B cell (primary cell): ENCODE measurements around the gene COX17. TPM values are rescaled to one million over a fixed set of nuclear protein-coding genes. Genes with fewer than 3 reads are reported as not detected.

ENCODE experiments used
- ATAC-seq: fragments of 200-7000 bp; cut with Tn5 transposase; one replicate; pipeline ENCODE4 v1.10.0; 2021; ENCODE audit warnings: low read depth, mild to moderate bottlenecking, moderate number of reproducible peaks, moderate library complexity
- CTCF ChIA-PET: fragments of 350-600 bp; sonication (Branson Sonifier 250); formaldehyde crosslinking; loops from one replicate; lab custom pipeline; 2021; ENCODE audit warnings: antibody characterized with exemption, inconsistent platforms; lab: Charles Lee
- POLR2A ChIA-PET: fragments of 350-600 bp; sonication (Branson Sonifier 250); formaldehyde crosslinking; loops from one replicate; lab custom pipeline; 2021; ENCODE audit warnings: antibody characterized with exemption; lab: Charles Lee
- DNase-seq: peaks from one replicate; pipeline ENCODE4 v3.0.0; 2013
- H2AFZ ChIP-seq: 2 replicates; pipeline ENCODE4 v1.6.1; 2012; ENCODE audit warnings: mild to moderate bottlenecking, low read depth, low read length; ENCODE audit not compliant: insufficient read depth, poor library complexity, severe bottlenecking
- H3K27ac ChIP-seq, 2 donors: 1 replicate in 1 of 2; 2 replicates in 1 of 2; pipeline ENCODE4 v1.5.1; 2012 to 2013; ENCODE audit warnings: low read length in 2 of 2, mild to moderate bottlenecking in 2 of 2, moderate library complexity in 1 of 2
- H3K27me3 ChIP-seq, 4 experiments: fragments of 200-600 bp in 1 of 4; sonication (generic) in 1 of 4; replicated peaks in 1 of 4; 1 replicate in 2 of 4; 2 replicates in 2 of 4; pipeline versions ENCODE4 v1.6.1 to v1.7.0; 2013 to 2016; ENCODE audit warnings: low read length in 3 of 4, mild to moderate bottlenecking in 2 of 4, mixed read lengths in 1 of 4, moderate library complexity in 1 of 4; ENCODE audit not compliant: insufficient read depth in 4 of 4, control insufficient read depth in 3 of 4; ENCODE audit errors: control extremely low read depth in 1 of 4
- H3K36me3 ChIP-seq, 2 experiments: replicated peaks in 1 of 2; 1 replicate in 1 of 2; 2 replicates in 1 of 2; pipeline versions ENCODE4 v1.6.1 to v1.7.1; 2013; ENCODE audit warnings: low read length in 1 of 2; ENCODE audit not compliant: insufficient read depth in 2 of 2, control insufficient read depth in 1 of 2; ENCODE audit errors: control extremely low read depth in 1 of 2, extremely low read depth in 1 of 2
- H3K4me1 ChIP-seq, 2 donors: fragments of 200-600 bp in 1 of 2; sonication (generic) in 1 of 2; 1 replicate in 1 of 2; 2 replicates in 1 of 2; pipeline versions ENCODE4 v1.5.1 to v1.6.1; 2013 to 2017; ENCODE audit warnings: low read length in 2 of 2; ENCODE audit not compliant: control insufficient read depth in 2 of 2, insufficient read depth in 2 of 2
- H3K4me2 ChIP-seq: replicated peaks from 2 replicates; pipeline ENCODE3; 2012; ENCODE audit warnings: mild to moderate bottlenecking, low read depth, low read length; ENCODE audit not compliant: poor library complexity, severe bottlenecking
- H3K4me3 ChIP-seq, 5 experiments: fragments of 200-600 bp in 1 of 5; sonication (generic) in 1 of 5; 1 replicate in 3 of 5; 2 replicates in 2 of 5; pipeline versions ENCODE4 v1.5.1 to v1.7.0; 2011 to 2016; ENCODE audit warnings: low read length in 4 of 5, mild to moderate bottlenecking in 4 of 5, low read depth in 2 of 5, control low read depth in 1 of 5, moderate library complexity in 1 of 5; ENCODE audit not compliant: insufficient read depth in 1 of 5; ENCODE audit errors: control extremely low read depth in 1 of 5, extremely low read depth in 1 of 5
- H3K79me2 ChIP-seq: fragments of 200-600 bp; sonication (generic); one replicate; pipeline ENCODE4 v1.6.0; 2016; ENCODE audit warnings: low read length; ENCODE audit not compliant: control insufficient read depth, insufficient read depth
- H3K9ac ChIP-seq: fragments of 200-600 bp; sonication (generic); 2 replicates; pipeline ENCODE4 v1.6.1; 2017; ENCODE audit warnings: mild to moderate bottlenecking, low read length, moderate library complexity
- H3K9me3 ChIP-seq, 3 donors: one replicate each; pipeline versions ENCODE4 v1.6.1 to v1.7.1; 2013; ENCODE audit warnings: low read length in 2 of 3; ENCODE audit not compliant: control insufficient read depth in 2 of 3, insufficient read depth in 1 of 3; ENCODE audit errors: control extremely low read depth in 1 of 3
- H4K20me1 ChIP-seq: 2 replicates; pipeline ENCODE4 v1.6.0; 2012; ENCODE audit warnings: mild to moderate bottlenecking, low read length; ENCODE audit not compliant: insufficient read depth, control insufficient read depth, poor library complexity, severe bottlenecking
- H3K27ac Mint-ChIP-seq: one replicate; pipeline ENCODE4 v1.8.0; 2021; ENCODE audit warnings: mixed read lengths
- H3K27me3 Mint-ChIP-seq: one replicate; pipeline ENCODE4 v1.8.0; 2021; ENCODE audit warnings: mixed read lengths
- H3K4me1 Mint-ChIP-seq: one replicate; pipeline ENCODE4 v1.8.0; 2021; ENCODE audit warnings: mixed read lengths
- H3K4me3 Mint-ChIP-seq: one replicate; pipeline ENCODE4 v1.8.0; 2021; ENCODE audit warnings: mixed read lengths
- H3K9me3 Mint-ChIP-seq: one replicate; pipeline ENCODE4 v1.8.0; 2022; ENCODE audit warnings: mixed read lengths; ENCODE audit not compliant: insufficient read depth
- EZH2 ChIP-seq: IDR thresholded peaks from 2 replicates; pipeline ENCODE4 v1.6.1; 2012; ENCODE audit warnings: borderline replicate concordance, low read depth, mild to moderate bottlenecking, moderate library complexity, low read length; ENCODE audit not compliant: insufficient read depth, poor library complexity, severe bottlenecking
- WGBS: methylation state at CpG from one replicate; pipeline ENCODE4 v1.1.5; 2013; ENCODE audit warnings: missing lambda C conversion rate; ENCODE audit not compliant: insufficient coverage; 5-methylcytosine and 5-hydroxymethylcytosine counted together
- intact Hi-C: fragments of 100-400 bp; cut with micrococcal nuclease; formaldehyde crosslinking; loops from one replicate; pipeline ENCODE4 v1.10.0; 2022
- polyA plus RNA-seq: library from polyadenylated mRNA; depleted of rRNA; stranded (reverse); fragments of >200 nt; gene quantifications from 2 replicates; pipeline ENCODE4 v1.2.3, GENCODE V29; 2012
- total RNA-seq, 2 donors: library from RNA; stranded (reverse); fragments of 120-200 nt in 1 of 2; gene quantifications; 1 replicate in 1 of 2; 2 replicates in 1 of 2; pipeline versions ENCODE4 v1.2.3 to v1.2.4, GENCODE V29; 2013 to 2022
- TF ChIP-seq, protein P1 (sequence below): fragments of 200-600 bp; IDR thresholded peaks from one replicate; pipeline ENCODE4 v1.8.0; 2022; ENCODE audit warnings: antibody characterized with exemption, mild to moderate bottlenecking

COX17 gene
- total and polyA plus RNA-seq, 2 donors (not counting 1 experiment from before 2014, with no cell fraction given) = 20.0 to 47.8 TPM

DNA sequence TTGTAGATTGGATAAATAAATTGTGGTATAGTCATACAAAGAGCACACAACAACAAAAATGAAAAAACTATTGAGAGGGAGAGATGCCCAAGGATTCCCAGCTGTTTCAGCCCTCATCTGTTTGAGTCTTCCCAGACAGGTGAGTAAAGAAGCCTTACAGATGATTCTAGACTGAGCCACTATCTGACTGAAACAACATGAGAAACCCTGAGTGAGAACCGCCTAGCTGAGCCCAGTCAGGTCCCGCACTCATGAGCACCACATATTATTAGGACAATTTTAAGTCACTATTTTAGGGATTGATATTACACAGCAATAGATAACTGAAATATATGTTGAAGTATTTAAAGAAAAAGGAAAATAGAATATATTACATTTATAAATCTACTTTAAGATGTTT is 35.8 kb downstream of the COX17 start:
- no peak overlapping the region for H3K27ac Mint-ChIP-seq
- POLR2A ChIA-PET = no interaction called here
- ATAC-seq (no peak), DNase-seq (no peak)
- H3K4me3 Mint-ChIP-seq = no peak overlapping the region
- H3K36me3 ChIP-seq = peaks cover 0 to 9% of the 10 kb centered on the region in 2 experiments
- no peaks in the 10 kb centered on the region for H4K20me1 ChIP-seq
- H2AFZ ChIP-seq = no peak overlapping the region
- no peak overlapping the region for H3K27ac ChIP-seq
- H3K9ac ChIP-seq = no peak overlapping the region
- no peak overlapping the region for H3K4me3 ChIP-seq
- no peaks in the 10 kb centered on the region for H3K9me3 ChIP-seq
- H3K4me1 ChIP-seq = peaks cover 16 to 20% of the 10 kb centered on the region in 2 donors
- CTCF ChIA-PET = no interaction called here
- H3K27me3 Mint-ChIP-seq = no peaks in the 10 kb centered on the region
- H3K4me1 Mint-ChIP-seq = peaks cover 24% of the 10 kb centered on the region
- TF ChIP-seq, protein P1, sequence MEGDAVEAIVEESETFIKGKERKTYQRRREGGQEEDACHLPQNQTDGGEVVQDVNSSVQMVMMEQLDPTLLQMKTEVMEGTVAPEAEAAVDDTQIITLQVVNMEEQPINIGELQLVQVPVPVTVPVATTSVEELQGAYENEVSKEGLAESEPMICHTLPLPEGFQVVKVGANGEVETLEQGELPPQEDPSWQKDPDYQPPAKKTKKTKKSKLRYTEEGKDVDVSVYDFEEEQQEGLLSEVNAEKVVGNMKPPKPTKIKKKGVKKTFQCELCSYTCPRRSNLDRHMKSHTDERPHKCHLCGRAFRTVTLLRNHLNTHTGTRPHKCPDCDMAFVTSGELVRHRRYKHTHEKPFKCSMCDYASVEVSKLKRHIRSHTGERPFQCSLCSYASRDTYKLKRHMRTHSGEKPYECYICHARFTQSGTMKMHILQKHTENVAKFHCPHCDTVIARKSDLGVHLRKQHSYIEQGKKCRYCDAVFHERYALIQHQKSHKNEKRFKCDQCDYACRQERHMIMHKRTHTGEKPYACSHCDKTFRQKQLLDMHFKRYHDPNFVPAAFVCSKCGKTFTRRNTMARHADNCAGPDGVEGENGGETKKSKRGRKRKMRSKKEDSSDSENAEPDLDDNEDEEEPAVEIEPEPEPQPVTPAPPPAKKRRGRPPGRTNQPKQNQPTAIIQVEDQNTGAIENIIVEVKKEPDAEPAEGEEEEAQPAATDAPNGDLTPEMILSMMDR = no peak
- TF ChIP-seq EZH2 = no peak
- intact Hi-C loops = no loop called here
- H3K4me2 ChIP-seq = no peak overlapping the region
- no peaks in the 10 kb centered on the region for H3K79me2 ChIP-seq
- WGBS = no CpG with 5 or more reads among the region's 2 CpGs
- H3K27me3 ChIP-seq = no peaks in the 10 kb centered on the region
- H3K9me3 Mint-ChIP-seq = peaks cover 4% of the 10 kb centered on the region

DNA sequence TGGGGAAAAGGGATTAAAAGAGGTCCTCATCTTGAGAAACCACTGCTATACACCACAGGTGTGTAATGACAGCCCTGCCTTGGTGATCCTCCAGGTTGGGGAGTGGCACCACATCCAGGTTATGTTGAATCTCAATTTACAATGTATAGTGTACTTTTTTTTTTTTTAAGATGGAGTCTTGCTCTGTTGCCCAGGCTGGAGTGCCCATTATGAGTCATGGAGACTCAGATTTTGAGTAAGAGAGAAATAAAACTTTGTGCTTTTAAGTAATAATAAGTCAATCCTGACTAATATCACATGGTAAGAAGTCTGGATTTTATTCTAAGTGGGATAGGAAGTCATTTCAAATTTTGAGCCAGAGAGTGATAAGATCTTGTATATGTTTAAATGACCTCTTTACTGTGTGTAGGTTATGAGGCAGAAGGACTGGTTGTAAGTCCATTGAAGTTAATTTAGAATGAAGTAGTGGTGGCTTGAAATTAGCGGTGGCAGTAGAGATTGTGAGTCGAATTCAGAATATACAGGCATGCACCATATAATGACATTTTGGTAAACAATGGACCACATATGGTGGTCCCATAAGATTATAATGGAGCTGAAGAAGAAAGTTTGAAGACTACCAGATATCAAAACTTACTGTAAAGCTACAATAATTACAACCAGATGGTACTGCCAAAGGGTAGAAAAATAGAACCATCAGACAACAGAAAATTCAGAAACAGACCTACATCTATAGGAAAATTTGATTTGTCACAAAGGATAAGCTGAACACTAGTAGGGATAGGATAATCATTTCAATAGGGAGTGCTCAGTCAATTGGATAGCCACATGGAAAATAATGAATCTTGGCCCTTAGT is 37.5 kb downstream of the COX17 start:
- Histone ChIP-seq H3K27ac (no peak overlapping the region), H2AFZ (no peak overlapping the region), H3K36me3 (peaks cover 0 to 6% of the 10 kb centered on the region in 2 experiments), H3K4me3 (no peak overlapping the region), H3K79me2 (no peaks in the 10 kb centered on the region), H3K9me3 (no peaks in the 10 kb centered on the region), H3K27me3 (no peaks in the 10 kb centered on the region), H3K4me1 (peaks cover 16 to 20% of the 10 kb centered on the region in 2 donors), H3K4me2 (peak overlapping the region; percentile 61), H4K20me1 (no peaks in the 10 kb centered on the region), H3K9ac (no peak overlapping the region)
- ChIA-PET POLR2A (no interaction called here), CTCF (no interaction called here)
- TF ChIP-seq, protein P1 = no peak
- TF ChIP-seq EZH2 = no peak
- peak overlapping the region; percentile 16 for H3K4me3 Mint-ChIP-seq
- H3K27me3 Mint-ChIP-seq = no peaks in the 10 kb centered on the region
- no peak for DNase-seq
- intact Hi-C loops = loop anchor here (1.0 to 2.0 kb wide), 3 partner anchors 11 to 81 kb away; partner anchors contain the start of genes CD80 and COX17
- no peak for ATAC-seq
- WGBS = no CpG with 5 or more reads among the region's 2 CpGs
- peak overlapping the region; percentile 15 for H3K27ac Mint-ChIP-seq
- H3K4me1 Mint-ChIP-seq = peaks cover 24% of the 10 kb centered on the region
- H3K9me3 Mint-ChIP-seq = peaks cover 4% of the 10 kb centered on the region
